Kidney tubule cell (primary cell): ENCODE results near the gene ZBTB9.
A peak's percentile ranks its signal among the peaks of the same experiment; 100 is the strongest.
"Not testable (repeated sequence)": the region's sequence is repeated elsewhere in the genome, so short reads cannot be mapped to it uniquely, and the experiment has no call there.

Experiments
- DNase-seq: peaks from one replicate; pipeline ENCODE4 v3.0.0-alpha.2; 2018; ENCODE audit warnings: low spot score

The ZBTB9 gene

DNA sequence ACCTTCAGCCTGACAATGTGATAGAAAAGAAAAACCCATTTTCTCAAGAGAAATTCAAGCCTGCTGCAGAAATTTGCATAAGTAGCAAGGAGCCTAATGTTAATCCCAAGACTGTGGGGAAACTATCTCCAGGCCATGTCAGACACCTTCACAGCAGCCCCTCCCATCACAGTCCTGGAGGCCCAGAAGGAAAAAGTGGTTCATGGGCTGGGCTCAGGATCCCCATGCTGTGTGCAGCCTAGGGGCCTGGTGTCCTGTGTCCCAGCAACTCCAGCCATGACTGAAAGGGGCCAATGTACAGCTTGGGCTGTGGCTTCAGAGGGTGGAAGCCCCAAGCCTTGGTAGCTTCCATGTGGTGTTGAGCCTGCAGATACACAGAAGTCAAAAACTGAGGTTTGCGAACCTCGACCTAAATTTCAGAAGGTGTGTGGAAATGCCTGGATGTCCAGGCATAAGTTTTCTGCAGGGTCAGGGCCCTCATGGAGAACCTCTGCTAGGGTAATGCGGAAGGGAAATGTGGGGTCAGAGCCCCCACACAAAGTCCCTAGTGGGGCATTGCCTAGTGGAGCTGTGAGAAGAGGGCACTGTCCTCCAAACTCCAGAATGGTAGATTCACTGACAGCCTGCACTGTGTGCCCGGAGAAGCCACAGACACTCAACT lies 11.8 kb downstream of the ZBTB9 start:
- DNase-seq: no peak

DNA sequence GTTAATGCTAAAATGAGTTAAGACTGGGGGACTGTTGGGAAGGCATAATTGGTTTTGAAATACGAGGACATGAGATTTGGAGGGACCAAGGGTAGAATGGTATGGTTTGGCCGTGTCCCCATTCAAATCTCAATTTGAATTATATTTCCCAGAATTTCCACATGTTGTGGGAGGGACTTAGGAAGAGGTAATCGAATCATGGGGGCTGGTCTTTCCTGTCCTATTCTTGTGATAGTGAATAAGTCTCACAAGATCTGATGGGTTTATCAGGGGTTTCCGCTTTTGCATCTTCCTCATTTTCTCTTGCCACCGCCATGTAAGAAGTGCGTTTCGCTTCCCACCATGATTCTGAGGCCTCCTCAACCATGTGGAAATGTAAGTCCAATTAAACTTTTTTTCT lies 12.7 kb downstream of the ZBTB9 start:
- no peak for DNase-seq

DNA sequence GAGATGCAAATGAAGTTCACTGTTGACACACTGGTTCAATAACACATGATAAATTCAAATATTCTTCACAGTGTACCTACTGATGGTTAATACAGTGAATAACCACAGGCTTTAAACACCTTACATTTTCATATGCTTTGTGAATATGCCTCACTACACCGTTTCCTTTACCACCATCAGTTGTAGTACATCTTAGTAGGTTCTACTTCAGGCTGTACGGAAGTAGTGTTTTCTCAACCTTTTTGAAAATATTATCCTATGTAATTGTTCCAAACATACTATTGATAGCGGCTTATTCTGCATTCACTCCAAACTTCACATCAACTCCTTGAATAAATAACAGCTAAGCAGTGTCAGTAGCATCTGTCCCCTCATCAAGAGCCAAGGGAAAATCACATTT lies 15.3 kb downstream of the ZBTB9 start:
- DNase-seq: no peak

DNA sequence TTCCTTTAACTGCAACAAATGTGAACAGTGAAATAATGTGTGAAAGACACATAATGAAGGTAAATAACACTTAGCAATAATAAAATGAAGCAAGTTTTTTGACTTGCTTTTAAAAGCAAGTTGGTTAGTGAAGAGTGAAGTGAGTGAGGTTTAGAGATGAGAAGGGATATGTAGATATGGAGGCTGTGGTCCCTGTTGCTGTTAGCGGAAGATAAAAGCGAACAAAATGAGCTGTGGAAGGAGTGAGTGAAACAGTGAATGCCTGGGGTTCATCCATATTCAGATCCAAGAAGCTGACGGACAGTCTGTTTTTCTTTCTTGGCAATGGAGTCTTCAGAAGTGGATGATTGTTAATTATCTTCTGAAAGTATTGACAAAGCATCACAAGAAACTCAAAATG lies 23.5 kb downstream of the ZBTB9 start:
- DNase-seq: no peak

DNA sequence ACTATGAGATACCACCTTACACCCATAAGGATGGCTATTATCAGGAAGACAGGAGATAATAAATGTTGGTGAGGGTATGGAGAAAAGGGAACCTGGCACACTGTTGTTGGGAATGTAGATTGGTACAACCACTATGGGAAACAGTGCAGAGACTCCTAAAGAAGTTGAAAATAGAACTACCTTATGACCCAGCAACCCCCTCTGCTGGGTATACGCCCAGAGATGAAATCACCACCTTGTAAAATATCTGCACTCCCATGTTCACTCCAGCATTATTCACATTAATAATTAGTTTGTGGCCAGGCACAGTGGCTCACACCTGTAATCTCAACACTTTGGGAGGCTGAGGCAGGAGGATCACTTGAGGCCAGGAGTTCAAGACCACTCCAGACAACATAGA lies 26.8 kb downstream of the ZBTB9 start:
- no peak for DNase-seq

DNA sequence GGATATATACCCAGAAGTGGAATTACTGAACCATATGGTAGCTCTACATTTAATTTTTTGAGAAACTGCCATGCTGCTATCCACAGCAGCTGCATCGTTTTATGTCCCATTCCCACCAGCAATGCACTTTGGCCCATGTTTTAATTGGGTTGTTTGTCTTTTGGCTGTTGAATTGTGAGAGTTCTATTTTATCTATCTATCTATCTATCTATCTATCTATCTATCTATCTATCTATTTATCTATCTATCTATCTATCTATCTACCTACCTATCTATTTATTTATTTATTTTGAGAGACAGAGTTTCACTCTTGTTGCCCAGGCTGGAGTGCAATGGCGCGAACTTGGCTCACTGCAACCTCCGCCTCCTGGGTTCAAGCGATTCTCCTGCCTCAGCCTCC lies 28.2 kb downstream of the ZBTB9 start:
- DNase-seq: not testable (repeated sequence)

DNA sequence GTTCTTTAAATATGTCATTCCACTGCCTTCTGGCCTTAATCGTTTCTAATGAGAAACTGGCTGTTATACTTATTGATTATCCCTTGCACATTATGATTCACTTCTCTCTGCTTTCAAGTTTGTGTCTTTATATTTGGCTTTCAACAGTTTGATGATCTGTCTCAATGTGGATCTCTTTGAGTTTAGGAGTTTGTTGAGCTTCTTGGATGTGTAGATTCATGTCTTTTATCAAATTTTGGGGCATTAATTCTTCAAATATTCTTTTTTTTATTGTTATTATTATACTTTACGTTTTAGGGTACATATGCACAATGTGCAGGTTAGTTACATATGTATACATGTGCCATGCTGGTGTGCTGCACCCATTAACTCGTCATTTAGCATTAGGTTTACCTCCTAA lies 29.3 kb downstream of the ZBTB9 start:
- no peak for DNase-seq

DNA sequence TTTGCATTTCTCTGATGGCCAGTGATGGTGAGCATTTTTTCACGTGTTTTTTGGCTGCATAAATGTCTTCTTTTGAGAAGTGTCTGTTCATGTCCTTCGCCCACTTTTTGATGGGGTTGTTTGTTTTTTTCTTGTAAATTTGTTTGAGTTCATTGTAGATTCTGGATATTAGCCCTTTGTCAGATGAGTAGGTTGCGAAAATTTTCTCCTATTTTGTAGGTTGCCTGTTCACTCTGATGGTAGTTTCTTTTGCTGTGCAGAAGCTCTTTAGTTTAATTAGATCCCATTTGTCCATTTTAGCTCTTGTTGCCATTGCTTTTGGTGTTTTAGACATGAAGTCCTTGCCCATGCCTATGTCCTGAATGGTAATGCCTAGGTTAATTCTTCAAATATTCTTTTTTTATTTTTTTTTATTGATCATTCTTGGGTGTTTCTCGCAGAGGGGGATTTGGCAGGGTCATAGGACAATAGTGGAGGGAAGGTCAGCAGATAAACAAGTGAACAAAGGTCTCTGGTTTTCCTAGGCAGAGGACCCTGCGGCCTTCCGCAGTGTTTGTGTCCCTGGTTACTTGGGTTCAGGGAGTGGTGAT lies 30.4 kb downstream of the ZBTB9 start:
- not testable (repeated sequence) for DNase-seq

DNA sequence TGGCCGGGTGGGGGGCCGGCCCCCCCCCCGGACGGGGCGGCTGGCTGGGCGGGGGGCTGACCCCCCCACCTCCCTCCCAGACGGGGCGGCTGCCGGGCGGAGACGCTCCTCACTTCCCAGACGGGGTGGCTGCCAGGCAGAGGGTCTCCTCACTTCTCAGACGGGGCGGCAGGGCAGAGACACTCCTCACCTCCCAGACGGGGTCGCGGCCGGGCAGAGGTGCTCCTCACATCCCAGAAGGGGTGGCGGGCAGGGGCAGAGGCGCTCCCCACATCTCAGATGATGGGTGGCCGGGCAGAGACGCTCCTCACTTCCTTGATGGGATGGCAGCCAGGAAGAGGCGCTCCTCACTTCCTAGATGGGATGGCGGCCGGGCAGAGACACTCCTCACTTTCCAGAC lies 31.3 kb downstream of the ZBTB9 start:
- DNase-seq: not testable (repeated sequence)

DNA sequence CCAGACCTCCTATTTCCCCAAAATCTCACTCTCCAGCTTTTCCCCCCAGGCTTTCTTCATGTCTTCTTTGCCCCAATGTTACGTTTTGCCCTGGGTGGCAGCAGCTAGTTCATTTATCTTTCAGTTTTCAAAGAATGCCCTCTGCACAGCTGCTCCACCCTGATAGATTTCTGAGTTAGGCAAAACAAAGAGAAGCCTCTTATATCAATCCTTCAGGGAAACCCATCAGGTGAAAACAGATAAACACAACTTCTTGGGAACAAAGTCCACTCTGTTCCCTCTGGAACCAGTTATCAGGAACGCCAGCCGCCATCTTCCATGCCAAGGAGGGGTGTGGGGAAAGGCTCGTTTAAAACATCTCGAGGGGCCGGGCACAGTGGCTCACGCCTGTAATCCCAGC lies 34.0 kb downstream of the ZBTB9 start:
- no peak for DNase-seq

DNA sequence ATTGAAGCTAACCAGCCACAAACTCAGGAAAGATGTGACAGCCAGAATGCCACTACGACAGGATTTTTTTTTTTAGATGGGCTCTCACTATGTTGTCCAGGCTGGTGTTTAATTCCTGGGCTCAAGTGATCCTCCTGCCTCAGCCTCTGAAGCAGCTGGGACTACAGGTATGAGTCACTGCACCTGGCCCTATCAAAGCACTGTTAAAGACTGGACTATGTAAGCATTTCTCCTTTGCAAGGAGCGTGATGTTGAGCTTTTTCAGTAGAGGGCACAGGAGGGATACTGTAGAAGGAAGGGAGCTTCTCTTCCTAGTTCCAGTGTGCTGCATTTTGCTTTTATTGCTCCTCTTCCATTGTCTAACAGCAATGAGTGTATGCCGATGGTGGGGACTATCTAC lies 35.8 kb downstream of the ZBTB9 start:
- peak; percentile 14 for DNase-seq

DNA sequence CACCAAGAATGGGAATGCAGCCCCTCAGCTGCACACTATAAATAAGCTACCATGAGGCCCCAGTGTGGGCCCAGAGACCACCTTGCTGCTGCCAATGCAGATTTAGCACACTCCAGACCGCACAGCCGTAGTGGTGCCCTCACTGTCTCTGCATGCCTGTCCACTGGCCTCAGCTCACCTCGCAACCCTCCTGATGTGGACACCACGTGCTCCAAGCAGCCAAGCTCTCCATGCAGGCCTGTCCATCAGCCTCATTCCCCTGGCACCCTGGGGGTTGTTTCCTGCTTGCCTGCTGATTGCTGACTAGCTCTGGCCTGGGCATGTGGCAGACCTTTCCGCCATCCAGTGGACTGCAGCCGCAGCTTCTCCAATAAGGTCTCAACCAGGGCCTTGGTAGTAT lies 36.2 kb downstream of the ZBTB9 start:
- DNase-seq: no peak

DNA sequence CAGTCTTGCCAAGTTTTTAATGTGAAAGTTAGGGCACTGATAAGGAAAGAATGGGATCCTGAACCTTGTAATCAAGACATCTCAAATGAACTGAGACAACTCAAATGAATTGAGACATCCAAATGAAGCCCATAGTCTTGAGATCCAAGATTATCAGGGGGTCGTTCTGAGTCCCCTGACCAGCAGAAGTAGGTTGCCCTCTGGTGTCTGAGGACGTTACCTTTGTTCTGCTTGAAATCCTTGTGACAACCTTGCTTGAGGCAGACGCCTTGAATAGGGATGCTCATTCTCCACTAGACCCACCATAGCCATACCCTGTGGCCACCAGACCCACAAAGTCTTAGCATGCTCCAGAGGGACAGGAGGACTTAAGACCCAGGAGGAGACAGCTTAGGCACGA lies 37.7 kb downstream of the ZBTB9 start:
- DNase-seq: no peak

DNA sequence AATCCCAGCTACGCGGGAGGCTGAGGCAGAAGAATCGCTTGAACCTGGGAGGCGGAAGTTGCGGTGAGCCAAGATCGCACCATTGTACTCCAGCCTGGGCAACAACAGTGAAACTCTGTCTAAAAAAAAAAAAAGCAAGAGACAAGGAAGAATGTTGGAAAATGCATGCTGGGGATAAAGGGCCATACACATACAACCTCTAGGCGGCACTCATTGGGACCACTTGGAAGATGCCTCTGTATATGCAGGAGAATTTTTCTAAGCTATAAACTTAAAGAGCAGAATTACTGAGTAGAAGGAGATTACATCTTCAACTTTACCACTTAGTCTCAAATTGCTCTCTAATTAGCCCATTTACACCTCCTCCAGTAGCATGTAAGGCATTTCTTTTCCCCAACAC lies 42.8 kb downstream of the ZBTB9 start:
- no peak for DNase-seq

DNA sequence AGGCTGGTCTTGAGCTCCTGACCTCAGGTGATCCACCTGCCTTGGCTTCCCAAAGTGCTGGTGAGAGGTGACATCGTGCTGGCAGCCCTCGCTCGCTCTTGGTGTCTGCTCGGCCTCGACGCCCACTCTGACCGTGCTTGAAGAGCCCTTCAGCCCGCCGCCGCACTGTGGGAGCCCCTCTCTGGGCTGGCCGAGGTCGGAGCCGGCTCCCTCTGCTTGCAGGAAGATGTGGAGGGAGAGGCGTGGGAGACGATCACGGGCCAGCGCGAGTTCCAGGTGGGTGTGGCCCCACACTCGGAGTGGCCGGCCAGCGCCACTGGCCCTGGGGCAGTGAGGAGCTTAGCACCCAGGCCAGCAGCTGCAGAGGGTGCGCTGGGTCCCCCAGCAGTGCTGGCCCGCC lies 48.1 kb downstream of the ZBTB9 start:
- no peak for DNase-seq

DNA sequence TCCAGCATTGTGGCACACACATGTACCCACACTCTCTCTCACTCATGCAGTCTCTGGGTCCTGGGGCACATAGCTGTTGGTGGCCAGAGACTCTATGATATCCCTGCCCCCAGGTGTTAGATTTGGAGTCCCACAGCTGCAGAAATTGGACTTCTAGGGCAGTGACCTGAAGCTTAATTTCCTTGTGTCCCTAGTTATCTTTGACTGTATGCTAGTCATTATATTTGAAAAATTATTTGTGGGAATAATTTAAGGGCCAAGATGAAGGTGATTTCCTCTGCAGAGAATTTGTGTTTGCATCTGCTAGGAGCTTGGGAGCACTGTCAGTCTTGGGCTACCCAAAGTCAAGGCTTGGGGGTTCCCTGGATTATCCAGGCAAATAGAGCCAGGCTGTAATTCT lies 50.1 kb downstream of the ZBTB9 start:
- DNase-seq: no peak

DNA sequence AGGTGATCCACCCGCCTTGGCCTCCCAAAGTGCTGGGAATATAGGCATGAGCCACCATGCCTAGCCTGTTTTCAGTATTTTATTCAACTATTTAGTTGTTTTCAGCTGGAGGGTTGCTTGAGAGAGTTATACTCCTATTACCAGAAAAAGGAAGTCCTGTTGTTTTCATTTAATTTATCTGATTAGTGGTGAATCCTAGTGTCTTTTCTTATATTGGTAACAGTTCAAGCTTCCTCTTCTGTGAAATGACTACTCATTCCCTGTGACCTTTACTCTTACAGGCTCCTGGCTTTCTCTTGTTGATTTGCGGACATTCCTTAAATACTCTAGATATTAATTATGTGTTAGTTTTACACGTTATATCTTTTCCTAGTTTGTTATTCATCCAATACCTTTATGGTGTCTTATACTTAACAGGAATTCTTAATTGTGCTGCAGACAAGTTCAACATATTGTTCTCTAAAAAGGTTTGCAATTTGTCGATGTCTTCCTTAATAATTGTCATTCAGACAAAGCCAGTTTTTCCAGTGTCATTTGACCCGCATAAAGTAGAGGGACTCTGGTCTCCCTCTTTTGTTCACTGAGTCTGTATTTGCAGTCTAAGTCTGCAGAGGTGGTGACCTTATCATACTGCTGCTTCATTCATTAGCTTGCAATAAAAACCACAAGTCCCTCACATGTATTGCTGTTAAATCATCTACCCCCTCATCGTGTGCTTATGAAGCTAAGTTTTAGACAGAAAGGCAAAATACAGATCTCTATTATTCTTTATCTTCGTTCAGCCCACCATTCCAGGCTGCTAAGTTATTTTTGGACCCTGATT lies 51.4 kb downstream of the ZBTB9 start:
- DNase-seq: no peak
